Measurements from ENCODE around the gene HOMER3.
A peak's percentile ranks its signal among the peaks of the same experiment; 100 is the strongest.
"Not testable (repeated sequence)": the region's sequence is repeated elsewhere in the genome, so short reads cannot be mapped to it uniquely, and the experiment has no call there.

HOMER3 gene

GRCh38 chr19:18922228-18922985 lies 18.6 kb downstream of the HOMER3 start:
- no peak for DNase-seq (ENCODE audit: low read depth)

GRCh38 chr19:18921593-18921992 lies 19.4 kb downstream of the HOMER3 start:
- no peak for DNase-seq (ENCODE audit: low read depth)

GRCh38 chr19:18920400-18920799 lies 20.6 kb downstream of the HOMER3 start:
- DNase-seq (ENCODE audit: low read depth) = no peak

GRCh38 chr19:18919900-18920214 lies 21.2 kb downstream of the HOMER3 start:
- DNase-seq (ENCODE audit: low read depth) = no peak

- peak; percentile 98 for DNase-seq (ENCODE audit: low read depth)
Observed at GRCh38 chr19:18919086-18919899, 21.7 kb downstream of the HOMER3 start, which contains the start of the genes COPE and DDX49. Gene COPE, minus strand, starts transcription at chr19:18919387. Its CDS starts 39 bp downstream, at chr19:18919348. Gene DDX49, plus strand, starts transcription at chr19:18919715. Its CDS starts 27 bp downstream, at chr19:18919742.

GRCh38 chr19:18917593-18917992 lies 23.4 kb downstream of the HOMER3 start:
- not testable (repeated sequence) for DNase-seq (ENCODE audit: low read depth)

- no peak for DNase-seq (ENCODE audit: low read depth)
Observed at GRCh38 chr19:18915639-18916038, 25.4 kb downstream of the HOMER3 start.

GRCh38 chr19:18913466-18913865 lies 27.6 kb downstream of the HOMER3 start:
- DNase-seq (ENCODE audit: low read depth) = no peak

GRCh38 chr19:18912933-18913332 lies 28.1 kb downstream of the HOMER3 start:
- no peak for DNase-seq (ENCODE audit: low read depth)

- DNase-seq (ENCODE audit: low read depth) = no peak
Observed at GRCh38 chr19:18910801-18911436, 30.1 kb downstream of the HOMER3 start.

- no peak for DNase-seq (ENCODE audit: low read depth)
Observed at GRCh38 chr19:18910010-18910409, 31.0 kb downstream of the HOMER3 start.

GRCh38 chr19:18908917-18909619 lies 31.9 kb downstream of the HOMER3 start:
- DNase-seq (ENCODE audit: low read depth) = no peak

- DNase-seq (ENCODE audit: low read depth) = no peak
Observed at GRCh38 chr19:18906605-18907519, 34.2 kb downstream of the HOMER3 start.

- no peak for DNase-seq (ENCODE audit: low read depth)
Observed at GRCh38 chr19:18905513-18906236, 35.3 kb downstream of the HOMER3 start.

GRCh38 chr19:18905058-18905456 lies 36.0 kb downstream of the HOMER3 start:
- DNase-seq (ENCODE audit: low read depth) = no peak

- DNase-seq (ENCODE audit: low read depth) = no peak
Observed at GRCh38 chr19:18904334-18905057, 36.5 kb downstream of the HOMER3 start.

GRCh38 chr19:18903156-18904037 lies 37.6 kb downstream of the HOMER3 start:
- DNase-seq (ENCODE audit: low read depth) = no peak

- DNase-seq (ENCODE audit: low read depth) = not testable (repeated sequence)
Observed at GRCh38 chr19:18902519-18902918, 38.5 kb downstream of the HOMER3 start.

- DNase-seq (ENCODE audit: low read depth) = no peak
Observed at GRCh38 chr19:18901491-18901890, 39.5 kb downstream of the HOMER3 start.

Measured in T-helper 22 cell (primary cell).